Lower leg skin (tissue), 3 donors: ENCODE measurements around the gene DPM2.

Experiments used
- POLR2A ChIP-seq, 2 donors: fragments of 450-650 bp; IDR thresholded peaks; one replicate each; pipeline ENCODE4 v1.6.1; 2016 to 2017; ENCODE audit warnings: antibody characterized with exemption in 2 of 2, mild to moderate bottlenecking in 1 of 2, moderate library complexity in 1 of 2
- TF ChIP-seq, protein P1 (sequence below), 3 donors: fragments of 450-650 bp; IDR thresholded peaks; one replicate each; pipeline ENCODE4 v1.5.1; 2016; ENCODE audit warnings: antibody characterized with exemption in 3 of 3, mild to moderate bottlenecking in 3 of 3, moderate library complexity in 2 of 3

DNA sequence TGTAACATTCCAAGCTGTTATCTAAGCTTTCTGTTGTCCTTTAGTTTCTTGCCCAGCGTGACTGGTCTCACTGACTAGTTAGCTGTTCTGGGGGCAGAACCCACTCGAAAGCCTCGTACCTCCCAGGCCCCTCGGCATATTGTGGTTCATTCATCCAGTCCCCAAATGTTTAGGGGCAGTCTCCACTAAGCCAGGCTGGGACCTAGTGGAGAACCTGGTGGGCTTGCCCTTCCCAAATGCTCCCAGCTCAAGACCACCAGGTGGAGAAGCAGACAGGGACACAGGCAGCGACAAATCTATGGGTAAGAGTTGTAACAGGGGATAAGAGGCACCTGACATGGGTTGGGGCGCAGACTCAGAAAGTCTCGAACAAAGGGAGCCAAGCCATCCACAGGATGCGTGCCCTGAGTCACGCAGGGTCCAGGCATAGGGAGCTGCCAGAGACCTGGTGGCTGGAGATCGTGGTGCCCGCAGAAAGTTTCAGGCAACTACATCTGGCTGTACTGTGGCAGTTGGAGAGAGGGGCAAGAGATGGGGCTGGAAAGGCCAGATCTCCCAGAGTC, 44.0 kb upstream of the DPM2 start:
- TF ChIP-seq POLR2A (IDR thresholded peaks at IDR 0.05), result no peak
- TF ChIP-seq, protein P1, sequence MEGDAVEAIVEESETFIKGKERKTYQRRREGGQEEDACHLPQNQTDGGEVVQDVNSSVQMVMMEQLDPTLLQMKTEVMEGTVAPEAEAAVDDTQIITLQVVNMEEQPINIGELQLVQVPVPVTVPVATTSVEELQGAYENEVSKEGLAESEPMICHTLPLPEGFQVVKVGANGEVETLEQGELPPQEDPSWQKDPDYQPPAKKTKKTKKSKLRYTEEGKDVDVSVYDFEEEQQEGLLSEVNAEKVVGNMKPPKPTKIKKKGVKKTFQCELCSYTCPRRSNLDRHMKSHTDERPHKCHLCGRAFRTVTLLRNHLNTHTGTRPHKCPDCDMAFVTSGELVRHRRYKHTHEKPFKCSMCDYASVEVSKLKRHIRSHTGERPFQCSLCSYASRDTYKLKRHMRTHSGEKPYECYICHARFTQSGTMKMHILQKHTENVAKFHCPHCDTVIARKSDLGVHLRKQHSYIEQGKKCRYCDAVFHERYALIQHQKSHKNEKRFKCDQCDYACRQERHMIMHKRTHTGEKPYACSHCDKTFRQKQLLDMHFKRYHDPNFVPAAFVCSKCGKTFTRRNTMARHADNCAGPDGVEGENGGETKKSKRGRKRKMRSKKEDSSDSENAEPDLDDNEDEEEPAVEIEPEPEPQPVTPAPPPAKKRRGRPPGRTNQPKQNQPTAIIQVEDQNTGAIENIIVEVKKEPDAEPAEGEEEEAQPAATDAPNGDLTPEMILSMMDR (IDR thresholded peaks at IDR 0.05), result no peak
